Ishikawa (cell line): ENCODE measurements around the gene SMCHD1.

ENCODE experiments used
- CEBPB ChIP-seq: IDR thresholded peaks from 2 replicates; pipeline ENCODE4 v1.6.1; 2012
- CREB1 ChIP-seq: IDR thresholded peaks from 2 replicates; pipeline ENCODE4 v1.6.1; 2012; ENCODE audit warnings: low read depth
- EP300 ChIP-seq: IDR thresholded peaks from 2 replicates; pipeline ENCODE4 v1.6.1; 2012; ENCODE audit warnings: borderline replicate concordance
- NFIC ChIP-seq: IDR thresholded peaks from 2 replicates; pipeline ENCODE4 v1.6.1; 2012
- TEAD4 ChIP-seq: IDR thresholded peaks from 2 replicates; pipeline ENCODE4 v1.6.1; 2012
- YY1 ChIP-seq: IDR thresholded peaks from 2 replicates; pipeline ENCODE4 v1.6.1; 2012; ENCODE audit warnings: low read depth
- TF ChIP-seq, protein P1 (sequence below): IDR thresholded peaks from 2 replicates; pipeline ENCODE4 v1.6.1; 2012; ENCODE audit warnings: low read depth, mild to moderate bottlenecking

DNA sequence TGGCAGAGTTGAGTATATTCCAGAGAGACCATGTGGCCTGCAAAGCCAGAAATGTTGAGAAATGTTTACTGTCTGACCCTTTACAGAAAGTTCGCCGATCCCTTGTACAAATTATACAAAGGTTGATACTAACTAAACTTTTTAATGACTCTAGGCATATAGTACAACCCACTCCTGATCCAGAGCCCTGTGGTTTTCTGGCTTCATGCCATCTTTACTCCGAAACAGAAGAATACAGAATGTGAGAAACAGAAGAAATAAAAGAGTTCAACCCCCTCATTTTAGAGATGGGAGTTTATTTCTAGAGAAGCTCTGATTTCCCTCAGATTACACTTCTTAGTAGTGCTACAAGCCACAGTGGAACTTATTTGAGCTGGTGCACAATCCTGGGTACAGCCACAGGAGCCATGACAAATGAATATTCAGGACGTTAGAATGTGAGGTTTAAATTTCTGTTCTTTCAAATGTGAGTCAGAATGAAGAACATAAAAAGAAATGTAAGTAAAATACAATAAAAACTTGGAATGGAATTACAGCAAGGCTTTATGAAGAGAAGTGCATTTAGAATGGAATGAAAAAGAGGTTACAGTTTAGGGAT is 38.0 kb upstream of the SMCHD1 start:
- TF ChIP-seq YY1 (no peak), TEAD4 (no peak), NFIC (no peak), CREB1 (no peak), CEBPB (no peak), EP300 (no peak)
- TF ChIP-seq, protein P1, sequence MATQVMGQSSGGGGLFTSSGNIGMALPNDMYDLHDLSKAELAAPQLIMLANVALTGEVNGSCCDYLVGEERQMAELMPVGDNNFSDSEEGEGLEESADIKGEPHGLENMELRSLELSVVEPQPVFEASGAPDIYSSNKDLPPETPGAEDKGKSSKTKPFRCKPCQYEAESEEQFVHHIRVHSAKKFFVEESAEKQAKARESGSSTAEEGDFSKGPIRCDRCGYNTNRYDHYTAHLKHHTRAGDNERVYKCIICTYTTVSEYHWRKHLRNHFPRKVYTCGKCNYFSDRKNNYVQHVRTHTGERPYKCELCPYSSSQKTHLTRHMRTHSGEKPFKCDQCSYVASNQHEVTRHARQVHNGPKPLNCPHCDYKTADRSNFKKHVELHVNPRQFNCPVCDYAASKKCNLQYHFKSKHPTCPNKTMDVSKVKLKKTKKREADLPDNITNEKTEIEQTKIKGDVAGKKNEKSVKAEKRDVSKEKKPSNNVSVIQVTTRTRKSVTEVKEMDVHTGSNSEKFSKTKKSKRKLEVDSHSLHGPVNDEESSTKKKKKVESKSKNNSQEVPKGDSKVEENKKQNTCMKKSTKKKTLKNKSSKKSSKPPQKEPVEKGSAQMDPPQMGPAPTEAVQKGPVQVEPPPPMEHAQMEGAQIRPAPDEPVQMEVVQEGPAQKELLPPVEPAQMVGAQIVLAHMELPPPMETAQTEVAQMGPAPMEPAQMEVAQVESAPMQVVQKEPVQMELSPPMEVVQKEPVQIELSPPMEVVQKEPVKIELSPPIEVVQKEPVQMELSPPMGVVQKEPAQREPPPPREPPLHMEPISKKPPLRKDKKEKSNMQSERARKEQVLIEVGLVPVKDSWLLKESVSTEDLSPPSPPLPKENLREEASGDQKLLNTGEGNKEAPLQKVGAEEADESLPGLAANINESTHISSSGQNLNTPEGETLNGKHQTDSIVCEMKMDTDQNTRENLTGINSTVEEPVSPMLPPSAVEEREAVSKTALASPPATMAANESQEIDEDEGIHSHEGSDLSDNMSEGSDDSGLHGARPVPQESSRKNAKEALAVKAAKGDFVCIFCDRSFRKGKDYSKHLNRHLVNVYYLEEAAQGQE: no peak
